Central memory CD4-positive, alpha-beta T cell (primary cell): ENCODE data around the gene CPLX1.
"Not testable (repeated sequence)": the region's sequence is repeated elsewhere in the genome, so short reads cannot be mapped to it uniquely, and the experiment has no call there.

Source experiments
- DNase-seq: peaks from one replicate; pipeline ENCODE4 v3.0.0; 2022

The CPLX1 gene

DNA sequence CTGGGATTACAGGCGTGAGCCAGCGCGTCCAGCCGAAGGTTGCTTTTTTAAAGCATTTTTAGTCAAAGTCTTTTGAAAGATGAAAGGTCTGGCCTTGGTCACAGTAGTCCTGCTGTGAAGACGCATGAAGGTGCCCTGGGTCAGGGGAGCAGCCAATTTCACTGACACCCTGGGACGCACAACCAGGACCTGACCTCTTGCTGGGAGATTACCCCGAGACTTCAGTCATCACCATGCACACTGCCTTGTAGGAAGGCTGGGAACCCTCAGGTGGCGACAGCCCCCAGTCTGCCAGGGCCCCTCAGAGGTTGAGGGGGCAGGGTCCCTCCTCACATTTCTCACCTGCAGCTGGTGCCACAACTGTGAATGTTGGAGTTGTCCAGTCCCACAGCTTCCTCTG, 53.2 kb downstream of the CPLX1 start:
- no peak for DNase-seq

DNA sequence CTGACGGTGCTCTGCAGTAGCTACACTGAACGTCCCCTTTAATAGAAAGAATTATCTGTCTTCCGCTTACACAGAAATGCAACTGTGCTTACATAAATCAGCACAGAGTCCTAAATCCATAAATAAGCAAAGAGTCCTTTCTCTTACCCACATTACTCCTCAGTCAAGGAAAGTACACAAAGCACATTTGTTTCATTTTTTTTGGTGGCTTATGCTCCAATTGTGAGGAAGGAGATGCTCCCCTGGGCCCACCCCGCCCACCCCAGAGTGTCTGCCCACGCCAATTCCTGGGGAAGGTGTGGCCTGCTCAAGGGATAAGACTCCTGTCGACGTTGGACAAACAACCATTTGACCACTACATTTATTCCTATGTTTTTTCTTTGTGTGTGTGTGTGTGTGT, 53.8 kb downstream of the CPLX1 start:
- no peak for DNase-seq

- DNase-seq: no peak
These were observed 54.5 kb downstream of the CPLX1 start for GRCh38 chr4:771464-771863.

DNA sequence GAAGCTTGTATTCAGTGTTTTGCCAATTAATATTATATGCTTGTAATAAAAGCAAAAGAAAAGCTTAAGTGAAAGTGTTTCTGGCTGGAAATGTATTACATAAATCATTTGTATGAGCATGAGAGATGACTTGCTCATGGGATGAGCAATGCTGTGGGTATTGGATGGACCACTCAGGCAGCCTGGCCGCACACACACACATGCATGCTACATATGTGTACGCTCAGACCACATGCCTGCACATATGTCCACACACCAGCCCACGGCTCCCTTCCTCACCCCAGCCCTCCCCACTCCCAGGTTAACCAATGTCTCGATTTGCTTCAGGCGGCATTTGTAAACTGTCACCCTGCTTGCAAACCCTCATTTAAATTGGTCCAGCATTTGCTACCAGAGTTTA, 55.9 kb downstream of the CPLX1 start:
- DNase-seq: no peak

- DNase-seq: no peak
These were observed 56.4 kb downstream of the CPLX1 start for GRCh38 chr4:769511-769910.

DNA sequence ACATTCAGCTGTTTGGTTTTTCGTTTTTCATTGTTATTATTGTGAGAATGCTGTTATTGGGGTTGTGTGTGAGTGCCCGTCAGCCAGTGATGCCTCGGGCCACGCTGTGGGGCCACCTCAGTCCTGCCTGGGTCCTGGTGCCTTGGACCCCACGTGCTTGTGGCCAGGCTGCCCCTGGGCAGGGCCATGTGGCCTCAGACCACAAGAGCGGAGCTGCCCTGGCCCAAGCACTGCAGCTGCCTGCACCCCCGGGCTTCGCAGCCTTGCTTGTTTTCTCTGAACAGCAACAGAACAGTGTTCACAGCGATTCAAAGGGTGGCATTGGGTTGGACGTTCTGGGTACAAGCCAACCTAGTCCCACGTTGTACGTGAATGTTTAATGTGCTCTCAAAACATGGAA, 56.9 kb downstream of the CPLX1 start:
- no peak for DNase-seq

DNA sequence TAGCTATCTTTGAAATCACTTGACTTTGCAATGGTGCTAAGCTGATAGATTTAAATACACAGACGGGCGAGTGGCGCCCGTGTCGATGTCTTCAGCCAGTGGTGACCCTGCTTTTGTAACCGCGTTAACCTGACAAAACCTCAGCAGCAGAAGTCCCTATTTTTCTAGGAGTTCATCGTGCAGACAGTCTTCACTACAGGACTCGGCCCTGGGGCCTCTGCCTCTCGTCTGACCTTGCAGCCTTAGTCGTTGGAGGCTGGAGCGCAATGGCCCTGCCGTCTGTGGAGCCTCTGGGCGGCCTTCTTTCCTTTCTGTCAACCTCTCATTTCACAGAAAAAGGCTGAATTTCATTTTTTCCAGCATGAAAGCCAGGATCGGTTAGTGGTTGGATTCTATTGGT, 57.9 kb downstream of the CPLX1 start:
- DNase-seq: no peak

- DNase-seq: no peak
These were observed 59.2 kb downstream of the CPLX1 start for GRCh38 chr4:766559-767283.

- no peak for DNase-seq
These were observed 59.8 kb downstream of the CPLX1 start for GRCh38 chr4:766152-766515.

DNA sequence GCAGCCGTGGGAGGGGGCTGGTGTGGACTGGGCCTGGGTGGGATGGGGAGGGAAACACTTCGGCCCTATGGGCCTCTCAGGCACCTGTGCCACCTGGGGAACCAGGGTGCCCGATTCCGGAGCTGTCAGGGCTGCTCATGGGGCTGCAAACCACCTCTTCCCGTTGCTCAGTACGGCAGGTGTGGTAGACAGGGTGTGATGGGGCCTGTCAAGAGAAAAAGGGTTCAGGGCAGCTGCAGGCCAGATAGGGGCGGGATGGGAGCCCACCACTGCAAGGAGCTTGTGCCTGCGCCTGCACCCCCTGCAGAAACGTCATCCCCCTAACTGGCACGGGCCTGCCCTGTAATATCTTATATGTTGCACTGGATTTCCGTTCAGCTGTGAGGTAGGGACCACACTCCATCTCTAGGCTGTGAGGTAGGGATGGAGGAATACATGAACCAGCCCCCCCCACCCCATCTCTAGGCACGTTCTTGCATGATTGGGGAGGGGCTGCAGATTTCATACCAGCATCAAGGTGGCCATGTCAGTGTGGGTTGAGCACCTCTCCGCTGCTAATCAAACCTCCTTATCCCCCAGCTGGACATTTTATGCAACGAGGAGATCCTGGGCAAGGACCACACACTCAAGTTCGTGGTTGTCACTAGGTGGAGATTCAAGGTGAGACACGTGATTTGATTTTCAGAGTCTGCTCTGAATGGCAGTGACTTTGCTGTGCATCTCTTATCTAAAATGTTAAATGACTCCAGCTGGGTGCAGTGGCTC, 61.3 kb downstream of the CPLX1 start:
- DNase-seq: no peak

DNA sequence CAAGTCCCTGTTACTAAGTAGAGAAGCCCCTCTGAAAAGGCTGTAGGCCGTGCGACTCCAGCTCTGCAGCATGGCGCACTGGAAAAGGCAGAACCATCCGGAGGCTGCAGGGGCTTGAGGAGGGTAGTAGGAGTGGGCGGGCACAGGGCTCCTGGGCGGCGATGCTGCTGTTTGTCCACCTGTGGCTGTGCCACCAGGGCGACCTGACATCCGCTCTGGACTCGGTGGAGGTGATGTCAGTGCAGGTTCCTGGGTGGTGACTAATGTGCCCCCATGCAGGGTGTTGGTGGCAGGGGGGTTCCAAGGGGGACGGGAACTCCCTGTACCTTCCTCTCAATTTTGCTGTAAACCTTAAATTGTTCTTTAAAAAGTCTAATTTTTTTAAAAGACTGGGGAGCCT, 62.0 kb downstream of the CPLX1 start:
- DNase-seq: no peak

DNA sequence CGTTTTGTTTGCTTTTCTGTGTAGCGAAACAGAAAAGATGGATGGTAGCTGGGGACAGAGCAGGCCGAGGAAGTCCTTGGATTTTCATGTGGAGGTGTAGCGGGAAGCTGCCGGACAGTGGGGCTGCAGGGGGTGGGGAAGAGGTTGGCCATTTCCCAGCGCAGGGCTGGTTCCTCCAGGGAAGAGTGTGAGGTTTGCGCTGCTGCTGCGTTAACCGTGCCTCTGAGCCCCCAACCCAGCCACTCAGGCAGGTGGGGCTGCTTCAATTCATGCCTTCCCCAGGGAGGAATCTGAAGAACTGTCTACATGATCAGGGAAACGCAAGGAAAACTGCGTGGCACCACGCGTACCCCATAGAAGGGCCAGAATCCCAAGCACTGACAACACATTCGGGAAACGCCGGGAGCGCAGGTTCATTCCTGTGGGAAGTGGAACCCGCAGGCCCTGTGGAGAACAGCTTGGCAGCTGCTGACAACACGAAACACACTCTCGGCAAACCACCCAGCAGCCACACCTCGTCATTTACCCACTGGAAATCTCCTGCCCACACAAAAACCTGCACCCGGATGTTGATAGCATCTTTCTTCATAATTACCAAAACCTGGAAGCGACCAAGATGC, 62.6 kb downstream of the CPLX1 start:
- no peak for DNase-seq

DNA sequence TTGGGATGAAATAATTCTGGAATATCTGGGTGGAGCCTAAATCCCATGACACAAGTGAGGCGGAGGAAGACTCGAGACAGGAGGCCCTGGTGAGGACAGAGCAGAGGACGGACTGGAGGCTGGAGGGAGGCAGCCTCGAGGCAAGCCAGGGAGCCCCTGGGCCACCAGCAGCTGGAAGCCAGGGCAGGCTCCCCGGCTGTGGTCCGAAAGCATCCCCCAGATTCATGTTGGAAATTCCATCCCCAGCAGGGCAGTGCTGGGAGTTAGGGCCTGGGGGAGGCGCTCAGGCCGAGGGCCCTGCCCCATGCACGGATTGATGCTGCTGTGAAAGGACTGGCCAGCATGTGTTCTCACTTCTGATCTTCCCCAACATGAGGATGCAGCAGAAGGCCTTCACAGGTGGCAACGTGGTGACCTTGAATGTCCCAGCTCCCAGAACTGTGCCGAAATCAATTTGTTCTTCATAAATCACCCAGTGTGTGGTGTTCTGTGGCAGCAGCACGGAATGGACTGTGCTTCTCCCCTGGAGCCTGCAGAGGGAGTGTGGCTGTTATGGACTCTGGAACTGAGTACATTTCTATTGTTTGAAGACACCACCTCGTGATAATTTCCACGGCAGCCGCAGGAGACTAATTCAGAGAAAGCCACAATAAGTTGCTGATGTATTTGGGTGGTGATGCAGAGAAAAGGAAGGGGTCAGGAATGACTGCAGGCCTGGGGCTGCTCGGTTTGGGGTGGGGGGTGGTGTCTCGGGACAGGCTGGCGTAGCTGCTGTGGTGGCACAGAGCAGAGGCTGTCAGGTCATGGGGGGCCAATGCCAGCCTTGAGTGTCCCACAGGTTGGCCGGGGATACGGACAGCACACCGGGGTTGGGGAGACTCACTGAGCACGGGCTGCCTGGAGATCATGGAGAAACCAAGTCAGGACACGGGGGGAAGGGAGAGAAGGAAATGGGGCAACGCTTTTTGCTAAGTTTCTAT, 63.4 kb downstream of the CPLX1 start:
- no peak for DNase-seq

- no peak for DNase-seq
These were observed 64.2 kb downstream of the CPLX1 start for GRCh38 chr4:761739-762138.

GRCh38 chr4:761086-761485, 64.8 kb downstream of the CPLX1 start:
- no peak for DNase-seq

DNA sequence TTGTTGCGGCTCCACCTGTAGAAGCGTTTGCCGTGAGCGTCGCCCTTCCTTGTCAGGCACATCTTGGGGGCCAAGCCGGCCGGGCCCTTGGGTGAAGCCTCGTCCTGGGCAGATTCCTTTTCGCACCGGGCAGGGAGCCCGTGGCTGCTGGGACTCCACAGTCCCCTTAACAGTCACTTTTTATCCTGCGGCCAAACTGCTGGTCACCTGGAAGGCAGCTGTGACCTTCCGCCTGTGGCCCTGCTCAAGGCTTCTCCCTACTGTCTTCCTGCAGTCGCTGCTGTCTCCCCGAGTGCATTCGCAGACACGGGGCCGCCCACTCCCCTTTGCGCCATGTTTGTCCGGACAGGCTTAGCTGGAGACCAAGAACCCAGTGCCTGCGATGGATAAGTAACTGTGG, 65.3 kb downstream of the CPLX1 start:
- no peak for DNase-seq

GRCh38 chr4:759810-760209, 66.1 kb downstream of the CPLX1 start:
- DNase-seq: not testable (repeated sequence)

- DNase-seq: no peak
These were observed 68.8 kb downstream of the CPLX1 start for GRCh38 chr4:757111-757510.

DNA sequence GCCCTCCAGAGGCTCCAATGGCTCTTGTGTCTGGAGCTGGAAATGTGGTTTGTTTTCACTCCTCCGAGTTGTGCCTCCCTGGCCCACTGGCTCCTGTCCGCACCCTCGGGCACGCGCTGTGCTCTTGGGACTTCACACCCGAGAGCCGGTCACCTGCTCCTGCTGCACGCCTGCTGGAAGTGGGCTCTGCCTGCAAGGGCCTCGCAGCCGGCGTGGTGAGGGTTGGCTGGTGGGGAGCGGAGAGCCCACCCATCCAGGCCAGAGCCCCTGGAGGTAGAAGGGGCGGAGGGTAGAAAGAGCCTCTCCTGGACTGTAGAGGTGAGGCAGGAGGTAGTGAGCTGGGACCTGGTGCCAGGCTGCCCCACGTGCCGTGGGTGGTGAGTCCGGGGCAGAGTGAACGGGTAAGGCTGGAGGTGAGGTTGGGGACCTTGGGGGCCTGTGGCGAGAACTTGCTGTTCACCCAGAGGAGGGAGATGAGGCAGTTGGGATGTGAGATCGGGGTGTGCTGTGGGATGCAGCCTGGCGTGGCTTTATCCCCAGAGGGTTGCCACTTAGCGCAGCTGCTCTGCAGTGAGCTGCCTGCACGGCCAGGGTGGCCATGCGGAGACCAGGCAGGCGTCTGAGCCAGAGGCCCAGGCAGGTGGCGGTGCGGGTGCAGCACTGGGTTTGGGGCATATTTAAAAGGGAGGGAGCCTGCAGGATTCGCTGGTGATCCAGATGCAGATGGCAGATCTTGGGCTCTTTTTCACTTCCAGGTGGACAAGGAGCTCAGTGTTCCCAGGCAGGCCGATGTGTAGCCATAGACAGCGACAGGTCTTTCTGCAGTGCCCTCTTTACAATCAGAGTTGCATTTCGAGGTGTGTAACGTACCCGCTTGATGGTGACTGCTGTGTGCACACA, 71.5 kb downstream of the CPLX1 start:
- no peak for DNase-seq

GRCh38 chr4:753186-753585, 72.7 kb downstream of the CPLX1 start:
- DNase-seq: not testable (repeated sequence)

- no peak for DNase-seq
These were observed 73.6 kb downstream of the CPLX1 start for GRCh38 chr4:752196-752861.
